MG63 (cell line): ENCODE results near the gene RNF13. TPM values are rescaled to one million over a fixed set of nuclear protein-coding genes. Genes with fewer than 3 reads are reported as not detected.
A peak's percentile ranks its signal among the peaks of the same experiment; 100 is the strongest.

Source experiments
- DNase-seq: peaks from one replicate; pipeline ENCODE4 v3.0.0-alpha.2; 2020
- H3K27me3 ChIP-seq: fragments of 250-450 bp; sonication (Bioruptor Pico); 2 replicates; pipeline ENCODE4 v1.5.1; 2020; ENCODE audit warnings: mild to moderate bottlenecking, moderate library complexity
- H3K36me3 ChIP-seq: fragments of 250-450 bp; sonication (Bioruptor Pico); 2 replicates; pipeline ENCODE4 v1.5.1; 2020; ENCODE audit warnings: mild to moderate bottlenecking, moderate library complexity
- H3K4me3 ChIP-seq: fragments of 250-450 bp; sonication (Bioruptor Pico); 2 replicates; pipeline ENCODE4 v1.5.1; 2020; ENCODE audit warnings: mild to moderate bottlenecking, moderate library complexity
- H3K9me3 ChIP-seq: fragments of 250-450 bp; sonication (Bioruptor Pico); 2 replicates; pipeline ENCODE4 v1.5.1; 2020; ENCODE audit warnings: mild to moderate bottlenecking, moderate library complexity
- total RNA-seq: library from RNA; depleted of rRNA; stranded (reverse); fragments of >200 nt; shearing (Covaris generic); gene quantifications from 2 replicates; pipeline ENCODE4 v1.2.3, GENCODE V29; 2014; ENCODE audit warnings: low replicate concordance

RNF13 gene
- total RNA-seq, 1 experiment from 2014 or later, result 56.9 TPM

- Histone ChIP-seq H3K9me3 (no peaks in the 10 kb centered on the region), H3K36me3 (no peaks in the 10 kb centered on the region), H3K4me3 (no peak overlapping the region)
Observed at GRCh38 chr3:149790698-149791097, 22.3 kb upstream of the RNF13 start.

DNA sequence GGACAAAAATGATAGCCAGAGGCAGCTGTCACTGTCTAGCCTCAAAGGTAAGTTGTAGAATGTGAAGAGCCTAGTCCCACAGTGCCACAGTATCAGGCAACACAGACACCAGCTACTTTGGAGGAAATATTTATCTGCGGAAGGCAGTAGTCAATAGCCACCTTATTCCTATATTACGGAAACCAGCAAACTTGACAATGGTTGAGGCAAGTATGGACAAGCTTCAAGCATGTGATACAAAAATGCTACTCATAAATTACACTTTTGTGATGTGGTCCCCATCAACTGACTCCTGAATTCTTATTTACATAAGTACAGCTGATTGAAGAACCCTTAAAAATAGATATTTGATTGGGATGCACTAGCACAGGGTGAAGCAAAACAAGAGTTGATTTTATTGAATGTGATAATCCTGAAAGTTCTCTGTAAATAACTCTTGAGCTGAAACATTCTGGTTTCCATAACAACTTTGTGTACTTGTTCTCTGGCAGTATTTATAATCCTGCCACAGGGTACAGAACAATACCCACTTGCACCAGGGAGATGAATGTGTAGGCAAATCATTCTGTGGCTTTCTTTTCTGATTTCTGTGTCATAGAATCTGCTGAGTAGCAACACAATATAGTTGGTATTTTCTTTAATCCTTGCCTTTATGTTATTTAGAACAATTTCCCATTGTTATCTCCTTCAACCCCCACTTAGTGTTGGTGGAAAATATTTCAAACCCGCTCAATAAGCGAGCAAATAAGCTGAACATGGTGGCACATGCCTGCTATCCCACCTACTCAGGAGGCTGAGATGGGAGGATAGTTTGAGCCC lies 20.4 kb upstream of the RNF13 start, which contains the start of gene ANKUB1:
ANKUB1 (minus strand) TSS at position 103 of the 819 bp plus-strand sequence. CDS start 188 bp downstream, outside the sequence.
- H3K36me3 ChIP-seq, result no peaks in the 10 kb centered on the region
- H3K4me3 ChIP-seq, result no peak within 1 kb of the TSS
- no peaks in the 10 kb centered on the region for H3K9me3 ChIP-seq
- H3K27me3 ChIP-seq, result no peaks in the 10 kb centered on the region
- no peak for DNase-seq

More at GRCh38 chr3:149790698-149791097, 22.3 kb upstream of the RNF13 start:
- no peak for DNase-seq
- no peaks in the 10 kb centered on the region for H3K27me3 ChIP-seq

DNA sequence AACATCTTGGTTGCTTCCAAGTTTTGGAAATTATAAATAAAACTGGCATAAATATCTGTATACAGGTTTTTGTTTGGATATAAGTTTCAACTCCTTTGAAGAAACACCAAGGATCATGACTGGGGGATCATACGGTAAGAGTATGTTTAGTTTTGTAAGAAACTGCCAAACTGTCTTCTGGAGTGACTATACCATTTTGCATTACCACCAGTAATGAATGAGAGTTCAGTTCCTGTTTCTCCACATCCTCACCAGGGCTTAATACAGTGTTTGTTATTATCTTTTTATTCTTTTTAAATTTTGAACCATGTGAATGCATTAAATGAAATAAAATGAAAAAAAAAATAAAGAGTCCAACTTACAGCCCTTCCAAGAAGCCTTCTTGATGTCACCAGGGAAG lies 17.0 kb upstream of the RNF13 start:
- Histone ChIP-seq H3K36me3 (no peaks in the 10 kb centered on the region), H3K9me3 (no peaks in the 10 kb centered on the region; the same call in 1 of the 2 replicates), H3K27me3 (no peaks in the 10 kb centered on the region), H3K4me3 (no peak overlapping the region)
- no peak for DNase-seq

GRCh38 chr3:149800693-149801092 lies 12.3 kb upstream of the RNF13 start:
- H3K27me3 ChIP-seq, result no peaks in the 10 kb centered on the region
- no peak for DNase-seq
- peaks cover 3% of the 10 kb centered on the region; the same call in 1 of the 2 replicates for H3K9me3 ChIP-seq
- H3K4me3 ChIP-seq, result no peak overlapping the region
- no peaks in the 10 kb centered on the region for H3K36me3 ChIP-seq

GRCh38 chr3:149801195-149801594 lies 11.8 kb upstream of the RNF13 start:
- Histone ChIP-seq H3K36me3 (no peaks in the 10 kb centered on the region), H3K27me3 (no peaks in the 10 kb centered on the region), H3K9me3 (peaks cover 3% of the 10 kb centered on the region; the same call in 1 of the 2 replicates), H3K4me3 (no peak overlapping the region)
- no peak for DNase-seq

DNA sequence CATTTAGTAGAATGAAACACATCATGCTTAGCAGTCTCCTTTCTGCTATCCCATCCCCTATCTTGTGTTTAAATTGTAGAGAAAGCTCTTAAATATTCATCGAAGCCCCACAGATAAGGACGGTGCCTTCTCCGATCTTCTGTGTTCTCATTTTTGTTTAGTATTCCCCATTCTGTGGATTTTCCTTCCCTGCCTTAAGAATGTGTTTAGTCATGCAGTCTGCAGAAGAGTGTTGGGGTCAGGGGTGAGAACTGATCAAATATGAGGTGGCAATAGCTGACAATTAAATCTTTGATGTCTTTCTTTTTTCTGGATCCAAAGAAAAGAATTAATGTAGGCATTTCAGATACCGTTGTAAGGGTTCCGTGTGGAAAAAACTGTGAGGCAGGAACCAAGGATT lies 11.4 kb upstream of the RNF13 start:
- H3K4me3 ChIP-seq, result no peak overlapping the region
- H3K27me3 ChIP-seq, result no peaks in the 10 kb centered on the region
- DNase-seq, result no peak
- peaks cover 3% of the 10 kb centered on the region; the same call in 1 of the 2 replicates for H3K9me3 ChIP-seq
- no peaks in the 10 kb centered on the region for H3K36me3 ChIP-seq

DNA sequence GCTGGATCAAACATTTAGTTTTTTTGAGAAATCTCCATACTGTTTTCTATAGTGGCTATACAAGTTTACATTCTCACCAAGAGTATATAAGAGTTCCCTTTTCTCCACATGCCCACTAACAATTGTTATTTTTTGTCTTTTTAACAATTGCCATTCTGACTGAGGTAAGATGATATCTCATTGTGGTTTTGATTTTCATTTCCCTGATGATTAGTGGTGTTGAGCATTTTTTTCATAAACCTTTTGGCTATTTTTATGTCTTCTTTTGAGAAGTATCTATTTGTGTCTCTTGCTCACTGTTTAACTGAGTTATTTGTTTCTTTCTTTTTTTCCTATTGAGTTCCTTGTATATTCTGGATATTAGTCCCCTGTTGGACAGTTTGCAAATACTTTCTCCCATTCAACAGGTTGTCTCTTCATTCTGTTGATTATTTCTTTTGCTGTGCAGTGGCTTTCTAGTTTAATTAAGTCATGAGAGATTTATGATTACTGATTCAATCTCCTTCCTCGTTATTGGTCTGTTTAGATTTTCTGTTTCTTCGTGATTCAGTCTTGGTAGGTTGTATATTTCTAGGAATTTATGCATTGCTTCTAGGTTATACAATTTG lies 6.7 kb upstream of the RNF13 start:
- H3K9me3 ChIP-seq, result peaks cover 3% of the 10 kb centered on the region; the same call in 1 of the 2 replicates
- H3K36me3 ChIP-seq, result no peaks in the 10 kb centered on the region
- H3K4me3 ChIP-seq, result no peak overlapping the region
- no peaks in the 10 kb centered on the region for H3K27me3 ChIP-seq
- DNase-seq, result no peak

- Histone ChIP-seq H3K27me3 (no peaks in the 10 kb centered on the region), H3K36me3 (no peaks in the 10 kb centered on the region), H3K4me3 (no peak overlapping the region), H3K9me3 (peaks cover 3% of the 10 kb centered on the region; the same call in 1 of the 2 replicates)
- peak; percentile 84 for DNase-seq
Observed at GRCh38 chr3:149808209-149808829, 4.7 kb upstream of the RNF13 start.

DNA sequence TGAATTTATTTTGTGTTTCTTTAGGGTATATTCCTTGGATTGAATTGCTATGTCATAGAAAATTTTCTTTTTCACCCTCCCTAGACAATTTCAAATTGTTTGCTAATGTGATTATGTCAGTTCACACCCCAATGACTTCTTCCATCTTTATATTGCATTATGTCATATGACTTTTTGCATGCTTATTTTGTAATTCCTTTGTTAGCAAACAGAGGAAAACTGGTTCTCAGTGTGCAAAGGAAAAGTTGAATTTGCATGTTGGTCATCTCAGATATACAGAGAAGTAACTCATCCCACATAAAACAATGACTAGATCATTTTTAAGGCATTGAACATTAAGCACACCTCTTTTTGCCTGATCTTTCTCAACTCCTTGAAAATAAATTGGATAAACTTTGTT lies 3.3 kb upstream of the RNF13 start:
- no peaks in the 10 kb centered on the region for H3K36me3 ChIP-seq
- H3K27me3 ChIP-seq, result no peaks in the 10 kb centered on the region
- H3K4me3 ChIP-seq, result no peak overlapping the region
- no peaks in the 10 kb centered on the region for H3K9me3 ChIP-seq
- DNase-seq, result no peak

GRCh38 chr3:149810846-149811245 lies 2.2 kb upstream of the RNF13 start:
- Histone ChIP-seq H3K4me3 (no peak overlapping the region), H3K9me3 (no peaks in the 10 kb centered on the region), H3K27me3 (no peaks in the 10 kb centered on the region), H3K36me3 (no peaks in the 10 kb centered on the region)
- DNase-seq, result no peak

- H3K36me3 ChIP-seq, result no peaks in the 10 kb centered on the region; the same call in 1 of the 2 replicates
- H3K4me3 ChIP-seq, result peak overlapping the region; percentile 88
- no peaks in the 10 kb centered on the region for H3K9me3 ChIP-seq
- DNase-seq, result no peak
- no peaks in the 10 kb centered on the region for H3K27me3 ChIP-seq
Observed at GRCh38 chr3:149812165-149812605, 830 bp upstream of the RNF13 start.

DNA sequence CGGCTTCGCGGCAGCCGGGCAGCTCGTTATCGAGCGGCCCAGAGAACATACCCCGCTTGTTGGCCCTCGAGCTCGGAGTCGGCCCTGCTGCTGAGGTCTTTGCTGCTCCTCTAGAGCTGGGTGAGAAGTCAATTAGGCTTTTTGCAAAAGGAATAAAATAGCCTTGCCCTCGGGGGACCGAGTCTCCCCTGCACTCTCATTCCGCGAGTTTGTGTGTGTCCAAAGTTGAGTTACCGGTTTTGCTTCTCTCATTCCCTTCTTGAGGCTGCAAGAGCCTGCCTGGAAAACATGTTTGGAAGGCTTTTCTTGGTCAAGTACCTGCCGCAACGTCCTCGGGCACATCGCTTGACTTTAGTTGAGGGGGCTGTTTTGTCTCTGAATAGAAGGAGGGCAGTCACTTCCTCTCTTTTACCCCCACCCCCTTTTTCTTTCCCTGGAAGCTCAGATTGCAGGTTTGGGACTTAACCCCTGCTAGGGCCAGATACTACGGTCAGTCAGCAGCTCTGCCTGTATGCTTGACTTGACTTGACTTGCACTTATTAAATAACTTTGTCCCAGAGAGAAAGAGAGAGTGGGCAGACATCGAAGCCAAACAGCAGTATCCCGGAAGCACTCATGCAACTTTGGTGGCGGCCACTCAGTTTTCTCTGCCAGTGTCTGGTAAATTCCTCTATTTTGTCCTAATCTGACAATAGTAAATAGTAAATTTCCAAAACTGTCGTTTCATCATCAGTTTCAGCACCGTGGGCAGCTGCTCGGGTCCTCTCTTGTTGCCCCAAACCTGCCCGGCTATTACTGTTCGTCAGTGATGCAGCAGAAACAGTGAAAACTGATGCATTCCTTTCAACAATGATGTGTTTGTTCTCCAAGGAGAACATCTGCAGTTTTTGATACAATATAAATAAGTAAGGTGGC lies 609 bp downstream of the RNF13 start:
- DNase-seq, result peak; percentile 15
- Histone ChIP-seq H3K4me3 (peak overlapping the region; percentile 88), H3K9me3 (no peaks in the 10 kb centered on the region), H3K27me3 (no peaks in the 10 kb centered on the region), H3K36me3 (no peaks in the 10 kb centered on the region; the same call in 1 of the 2 replicates)

GRCh38 chr3:149815321-149815720 lies 2.3 kb downstream of the RNF13 start:
- no peak for DNase-seq
- Histone ChIP-seq H3K36me3 (no peaks in the 10 kb centered on the region; the same call in 1 of the 2 replicates), H3K4me3 (no peak overlapping the region), H3K9me3 (no peaks in the 10 kb centered on the region), H3K27me3 (no peaks in the 10 kb centered on the region)

- no peaks in the 10 kb centered on the region for H3K9me3 ChIP-seq
- no peak overlapping the region for H3K4me3 ChIP-seq
- no peaks in the 10 kb centered on the region for H3K27me3 ChIP-seq
- DNase-seq, result no peak
- no peaks in the 10 kb centered on the region; the same call in 1 of the 2 replicates for H3K36me3 ChIP-seq
Observed at GRCh38 chr3:149815728-149816127, 2.7 kb downstream of the RNF13 start.

DNA sequence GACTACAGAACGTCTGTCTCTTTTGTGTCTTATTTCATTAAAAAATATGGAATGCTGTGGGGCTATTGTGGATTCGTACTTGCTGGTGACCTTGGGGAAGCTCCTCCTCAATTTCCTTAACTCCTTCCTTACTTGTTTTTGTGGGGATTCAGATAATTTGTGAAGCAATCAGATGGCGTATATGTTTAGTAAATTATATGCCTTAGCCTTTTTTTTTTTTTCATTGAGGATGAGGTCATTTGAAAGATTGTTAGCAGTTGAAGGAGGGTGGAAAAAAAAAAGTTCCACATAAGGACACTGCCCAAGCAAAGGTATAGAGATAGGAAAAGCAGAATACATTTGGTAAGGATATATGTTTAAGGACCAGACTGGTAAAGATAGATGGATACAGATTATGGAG lies 3.3 kb downstream of the RNF13 start:
- H3K4me3 ChIP-seq, result no peak overlapping the region
- no peaks in the 10 kb centered on the region; the same call in 1 of the 2 replicates for H3K9me3 ChIP-seq
- H3K36me3 ChIP-seq, result no peaks in the 10 kb centered on the region; the same call in 1 of the 2 replicates
- no peak for DNase-seq
- H3K27me3 ChIP-seq, result no peaks in the 10 kb centered on the region

DNA sequence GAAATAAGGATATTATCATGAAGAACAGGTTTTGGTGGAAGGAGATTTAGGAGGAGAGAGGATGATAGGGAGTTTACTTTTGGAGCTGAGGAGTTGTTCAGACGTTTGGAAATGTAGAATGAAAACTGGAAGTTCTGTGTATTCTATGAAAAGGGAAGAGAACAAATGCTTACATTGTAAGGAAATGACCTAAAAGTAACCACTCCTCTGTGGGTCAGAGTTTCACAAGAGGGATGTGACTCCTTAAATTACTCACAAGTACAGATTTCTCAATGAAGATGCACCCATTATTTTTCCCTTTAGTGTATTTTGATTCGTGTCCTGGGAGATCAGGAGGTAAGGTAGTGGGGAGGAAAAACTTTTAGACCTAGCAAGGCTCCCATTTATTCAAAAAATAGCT lies 4.0 kb downstream of the RNF13 start:
- no peak for DNase-seq
- H3K9me3 ChIP-seq, result no peaks in the 10 kb centered on the region; the same call in 1 of the 2 replicates

More for the DNA sequence above, 4.0 kb downstream of the RNF13 start:
- H3K27me3 ChIP-seq, result no peaks in the 10 kb centered on the region
- no peaks in the 10 kb centered on the region; the same call in 1 of the 2 replicates for H3K36me3 ChIP-seq
- no peak overlapping the region for H3K4me3 ChIP-seq
